Measurements from ENCODE around the gene PRMT1.

PRMT1 gene

DNA sequence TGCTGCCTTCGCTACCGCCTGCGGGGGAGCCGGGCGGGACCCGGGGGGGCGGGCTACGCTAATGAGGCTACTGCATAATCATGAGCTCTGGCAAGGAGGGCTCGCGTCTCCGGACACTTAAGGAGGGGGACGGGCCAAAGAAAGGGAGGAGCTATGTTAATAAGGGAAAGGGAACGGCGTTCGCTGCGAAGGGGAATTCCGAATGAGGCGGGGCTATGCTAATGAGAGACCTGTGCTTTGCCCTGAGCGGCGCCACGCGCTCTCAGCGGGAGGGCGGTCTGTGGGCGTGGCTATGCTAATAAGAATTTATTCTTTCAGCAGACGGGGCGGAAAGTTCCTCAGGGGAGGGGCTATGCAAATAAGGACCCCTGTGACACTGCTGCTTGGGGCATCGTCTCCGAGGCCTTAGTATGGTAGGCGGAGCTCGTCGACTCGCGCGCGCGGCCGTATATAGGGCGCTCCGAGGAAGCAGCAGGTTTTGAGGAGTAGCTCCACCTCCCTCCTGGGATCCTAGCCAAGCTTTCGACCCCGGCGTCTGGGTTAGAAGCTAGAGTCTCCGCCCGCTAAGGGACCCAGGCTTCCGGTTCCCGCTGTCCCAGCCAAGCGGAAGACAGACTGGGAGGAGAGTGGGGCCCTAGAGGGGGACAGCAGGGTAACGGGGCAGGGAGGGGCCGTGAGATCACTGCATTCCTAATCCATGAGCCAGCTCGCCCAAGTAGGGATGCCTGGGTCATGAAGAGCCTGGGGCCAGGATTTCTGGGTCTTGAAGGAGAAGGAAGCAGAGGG is 36.8 kb upstream of the PRMT1 start, which contains the start of gene RRAS:
RRAS (minus strand) TSS at position 31 of the 786 bp plus-strand sequence. CDS start 45 bp downstream, outside the sequence.
- peak; percentile 100 for DNase-seq (ENCODE audit: low read depth)
- no peaks in the 10 kb centered on the region for H3K9me3 ChIP-seq (ENCODE audit: control insufficient read depth, low read length)
- H3K4me1 ChIP-seq (ENCODE audit: control insufficient read depth, insufficient read depth, low read length) = peaks cover 43% of the 10 kb centered on the region
- peaks cover 8% of the 10 kb centered on the region for H3K36me3 ChIP-seq (ENCODE audit: control insufficient read depth, insufficient read depth, low read length, severe bottlenecking)
- peak within 1 kb of the TSS; percentile 91 for H3K4me3 ChIP-seq (ENCODE audit: low read length)
- H3K27me3 ChIP-seq (replicated peaks; ENCODE audit: control insufficient read depth, insufficient read depth, low read length) = no peaks in the 10 kb centered on the region
- H3K9ac ChIP-seq (ENCODE audit: low read length) = peak within 1 kb of the TSS; percentile 100

- Histone ChIP-seq H3K4me3 (ENCODE audit: low read length) (peak within 1 kb of the TSS; percentile 98), H3K9me3 (ENCODE audit: control insufficient read depth, low read length) (no peaks in the 10 kb centered on the region), H3K4me1 (ENCODE audit: control insufficient read depth, insufficient read depth, low read length) (peaks cover 34% of the 10 kb centered on the region), H3K36me3 (ENCODE audit: control insufficient read depth, insufficient read depth, low read length, severe bottlenecking) (peaks cover 9% of the 10 kb centered on the region), H3K27me3 (replicated peaks; ENCODE audit: control insufficient read depth, insufficient read depth, low read length) (no peaks in the 10 kb centered on the region), H3K9ac (ENCODE audit: low read length) (peak within 1 kb of the TSS; percentile 100)
- peak; percentile 100 for DNase-seq (ENCODE audit: low read depth)
Observed at GRCh38 chr19:49641688-49642491, 35.2 kb upstream of the PRMT1 start, which contains the start of gene SCAF1. SCAF1 (plus strand) TSS chr19:49642209; CDS start chr19:49645027, 2,818 bp downstream.

- peaks cover 15% of the 10 kb centered on the region for H3K36me3 ChIP-seq (ENCODE audit: control insufficient read depth, insufficient read depth, low read length, severe bottlenecking)
- no peaks in the 10 kb centered on the region for H3K27me3 ChIP-seq (replicated peaks; ENCODE audit: control insufficient read depth, insufficient read depth, low read length)
- peak overlapping the region; percentile 99 for H3K9ac ChIP-seq (ENCODE audit: low read length)
- H3K4me3 ChIP-seq (ENCODE audit: low read length) = peak overlapping the region; percentile 98
- H3K9me3 ChIP-seq (ENCODE audit: control insufficient read depth, low read length) = no peaks in the 10 kb centered on the region
- DNase-seq (ENCODE audit: low read depth) = no peak
- peaks cover 32% of the 10 kb centered on the region for H3K4me1 ChIP-seq (ENCODE audit: control insufficient read depth, insufficient read depth, low read length)
Observed at GRCh38 chr19:49642492-49643035, 34.5 kb upstream of the PRMT1 start.

GRCh38 chr19:49643466-49643865 is 33.6 kb upstream of the PRMT1 start:
- H3K4me3 ChIP-seq (ENCODE audit: low read length) = peak overlapping the region; percentile 98
- H3K27me3 ChIP-seq (replicated peaks; ENCODE audit: control insufficient read depth, insufficient read depth, low read length) = no peaks in the 10 kb centered on the region
- H3K4me1 ChIP-seq (ENCODE audit: control insufficient read depth, insufficient read depth, low read length) = peaks cover 29% of the 10 kb centered on the region
- H3K9me3 ChIP-seq (ENCODE audit: control insufficient read depth, low read length) = no peaks in the 10 kb centered on the region
- DNase-seq (ENCODE audit: low read depth) = no peak
- peaks cover 15% of the 10 kb centered on the region for H3K36me3 ChIP-seq (ENCODE audit: control insufficient read depth, insufficient read depth, low read length, severe bottlenecking)
- H3K9ac ChIP-seq (ENCODE audit: low read length) = peak overlapping the region; percentile 99

DNA sequence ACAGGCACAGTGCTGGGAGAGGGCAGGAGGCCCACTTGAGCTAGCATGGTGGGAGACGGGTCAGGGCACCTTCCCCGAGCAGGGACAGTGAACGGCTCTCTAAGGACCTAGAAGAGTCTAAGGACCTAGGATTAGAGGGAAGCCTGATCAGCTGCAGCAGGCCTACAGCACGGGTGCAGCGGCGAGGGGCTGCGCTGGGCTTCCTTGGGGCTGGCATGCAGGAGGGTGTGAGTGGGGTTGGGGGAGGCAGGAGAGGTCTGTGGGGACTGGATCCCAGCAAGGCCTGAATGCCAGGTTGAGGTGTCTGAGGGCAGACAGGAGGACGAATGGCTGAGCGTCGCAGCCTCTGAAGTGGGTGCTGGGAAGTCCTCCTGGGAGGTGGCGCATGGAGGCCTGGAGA is 31.5 kb upstream of the PRMT1 start:
- peak overlapping the region; percentile 22 for H3K9ac ChIP-seq (ENCODE audit: low read length)
- peaks cover 24% of the 10 kb centered on the region for H3K4me1 ChIP-seq (ENCODE audit: control insufficient read depth, insufficient read depth, low read length)
- H3K4me3 ChIP-seq (ENCODE audit: low read length) = no peak overlapping the region
- no peak for DNase-seq (ENCODE audit: low read depth)
- no peaks in the 10 kb centered on the region for H3K27me3 ChIP-seq (replicated peaks; ENCODE audit: control insufficient read depth, insufficient read depth, low read length)
- H3K36me3 ChIP-seq (ENCODE audit: control insufficient read depth, insufficient read depth, low read length, severe bottlenecking) = peaks cover 31% of the 10 kb centered on the region
- H3K9me3 ChIP-seq (ENCODE audit: control insufficient read depth, low read length) = no peaks in the 10 kb centered on the region

- Histone ChIP-seq H3K4me3 (ENCODE audit: low read length) (no peak overlapping the region), H3K4me1 (ENCODE audit: control insufficient read depth, insufficient read depth, low read length) (peaks cover 21% of the 10 kb centered on the region), H3K36me3 (ENCODE audit: control insufficient read depth, insufficient read depth, low read length, severe bottlenecking) (peaks cover 33% of the 10 kb centered on the region), H3K9ac (ENCODE audit: low read length) (no peak overlapping the region), H3K27me3 (replicated peaks; ENCODE audit: control insufficient read depth, insufficient read depth, low read length) (no peaks in the 10 kb centered on the region), H3K9me3 (ENCODE audit: control insufficient read depth, low read length) (no peaks in the 10 kb centered on the region)
- DNase-seq (ENCODE audit: low read depth) = no peak
Observed at GRCh38 chr19:49645995-49646394, 31.1 kb upstream of the PRMT1 start.

- Histone ChIP-seq H3K27me3 (replicated peaks; ENCODE audit: control insufficient read depth, insufficient read depth, low read length) (no peaks in the 10 kb centered on the region), H3K9ac (ENCODE audit: low read length) (no peak overlapping the region), H3K36me3 (ENCODE audit: control insufficient read depth, insufficient read depth, low read length, severe bottlenecking) (peaks cover 37% of the 10 kb centered on the region), H3K4me3 (ENCODE audit: low read length) (no peak overlapping the region), H3K9me3 (ENCODE audit: control insufficient read depth, low read length) (no peaks in the 10 kb centered on the region), H3K4me1 (ENCODE audit: control insufficient read depth, insufficient read depth, low read length) (peaks cover 15% of the 10 kb centered on the region)
- DNase-seq (ENCODE audit: low read depth) = no peak
Observed at GRCh38 chr19:49646586-49646985, 30.5 kb upstream of the PRMT1 start.

DNA sequence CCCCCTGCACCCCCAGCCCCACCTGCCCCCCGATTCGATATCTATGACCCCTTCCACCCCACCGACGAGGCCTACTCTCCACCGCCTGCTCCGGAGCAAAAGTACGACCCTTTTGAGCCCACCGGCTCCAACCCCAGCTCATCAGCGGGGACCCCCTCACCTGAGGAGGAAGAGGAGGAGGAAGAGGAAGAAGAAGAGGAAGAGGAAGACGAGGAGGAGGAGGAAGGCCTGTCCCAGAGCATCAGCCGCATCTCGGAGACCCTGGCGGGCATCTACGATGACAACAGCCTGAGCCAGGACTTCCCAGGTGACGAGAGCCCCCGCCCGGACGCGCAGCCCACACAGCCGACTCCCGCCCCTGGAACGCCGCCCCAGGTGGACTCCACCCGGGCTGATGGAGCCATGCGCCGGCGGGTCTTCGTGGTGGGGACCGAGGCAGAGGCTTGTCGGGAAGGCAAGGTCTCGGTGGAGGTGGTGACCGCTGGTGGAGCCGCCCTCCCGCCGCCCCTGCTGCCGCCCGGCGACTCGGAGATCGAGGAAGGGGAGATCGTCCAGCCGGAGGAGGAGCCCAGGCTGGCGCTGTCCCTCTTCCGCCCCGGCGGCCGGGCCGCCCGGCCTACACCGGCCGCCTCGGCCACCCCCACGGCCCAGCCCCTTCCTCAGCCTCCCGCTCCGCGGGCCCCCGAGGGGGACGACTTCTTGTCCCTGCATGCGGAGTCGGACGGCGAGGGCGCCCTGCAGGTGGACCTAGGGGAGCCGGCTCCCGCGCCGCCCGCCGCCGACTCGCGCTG is 25.8 kb upstream of the PRMT1 start:
- Histone ChIP-seq H3K4me1 (ENCODE audit: control insufficient read depth, insufficient read depth, low read length) (no peaks in the 10 kb centered on the region), H3K36me3 (ENCODE audit: control insufficient read depth, insufficient read depth, low read length, severe bottlenecking) (peaks cover 73% of the 10 kb centered on the region), H3K9ac (ENCODE audit: low read length) (no peak overlapping the region), H3K4me3 (ENCODE audit: low read length) (no peak overlapping the region), H3K9me3 (ENCODE audit: control insufficient read depth, low read length) (no peaks in the 10 kb centered on the region), H3K27me3 (replicated peaks; ENCODE audit: control insufficient read depth, insufficient read depth, low read length) (no peaks in the 10 kb centered on the region)
- DNase-seq (ENCODE audit: low read depth) = no peak

- H3K9me3 ChIP-seq (ENCODE audit: control insufficient read depth, low read length) = no peaks in the 10 kb centered on the region
- no peak overlapping the region for H3K4me3 ChIP-seq (ENCODE audit: low read length)
- H3K9ac ChIP-seq (ENCODE audit: low read length) = no peak overlapping the region
- no peak for DNase-seq (ENCODE audit: low read depth)
- peaks cover 73% of the 10 kb centered on the region for H3K36me3 ChIP-seq (ENCODE audit: control insufficient read depth, insufficient read depth, low read length, severe bottlenecking)
- no peaks in the 10 kb centered on the region for H3K27me3 ChIP-seq (replicated peaks; ENCODE audit: control insufficient read depth, insufficient read depth, low read length)
- H3K4me1 ChIP-seq (ENCODE audit: control insufficient read depth, insufficient read depth, low read length) = no peaks in the 10 kb centered on the region
Observed at GRCh38 chr19:49651820-49652550, 25.1 kb upstream of the PRMT1 start.

All from adipocyte (in vitro differentiated cells).